ENCODE data around the gene LNPEP. TPM values are rescaled to one million over a fixed set of nuclear protein-coding genes. Genes with fewer than 3 reads are reported as not detected.

The LNPEP gene
- total RNA-seq, 1 donor from 2014 or later, result 40.8 TPM

GRCh38 chr5:96966801-96967200 lies 30.9 kb downstream of the LNPEP start:
- H3K27ac Mint-ChIP-seq (ENCODE audit: unreplicated experiment), result no peak overlapping the region
- peaks cover 2% of the 10 kb centered on the region for H3K36me3 Mint-ChIP-seq (ENCODE audit: unreplicated experiment)
- H3K9me3 Mint-ChIP-seq (ENCODE audit: unreplicated experiment), result no peaks in the 10 kb centered on the region
- no peak for DNase-seq (ENCODE audit: extremely low spot score, unreplicated experiment)
- peaks cover 83% of the 10 kb centered on the region for H3K4me1 Mint-ChIP-seq (ENCODE audit: unreplicated experiment)
- no peaks in the 10 kb centered on the region for H3K27me3 Mint-ChIP-seq (ENCODE audit: unreplicated experiment)
- no peak overlapping the region for H3K4me3 Mint-ChIP-seq (ENCODE audit: unreplicated experiment)
- TF ChIP-seq, protein P1, sequence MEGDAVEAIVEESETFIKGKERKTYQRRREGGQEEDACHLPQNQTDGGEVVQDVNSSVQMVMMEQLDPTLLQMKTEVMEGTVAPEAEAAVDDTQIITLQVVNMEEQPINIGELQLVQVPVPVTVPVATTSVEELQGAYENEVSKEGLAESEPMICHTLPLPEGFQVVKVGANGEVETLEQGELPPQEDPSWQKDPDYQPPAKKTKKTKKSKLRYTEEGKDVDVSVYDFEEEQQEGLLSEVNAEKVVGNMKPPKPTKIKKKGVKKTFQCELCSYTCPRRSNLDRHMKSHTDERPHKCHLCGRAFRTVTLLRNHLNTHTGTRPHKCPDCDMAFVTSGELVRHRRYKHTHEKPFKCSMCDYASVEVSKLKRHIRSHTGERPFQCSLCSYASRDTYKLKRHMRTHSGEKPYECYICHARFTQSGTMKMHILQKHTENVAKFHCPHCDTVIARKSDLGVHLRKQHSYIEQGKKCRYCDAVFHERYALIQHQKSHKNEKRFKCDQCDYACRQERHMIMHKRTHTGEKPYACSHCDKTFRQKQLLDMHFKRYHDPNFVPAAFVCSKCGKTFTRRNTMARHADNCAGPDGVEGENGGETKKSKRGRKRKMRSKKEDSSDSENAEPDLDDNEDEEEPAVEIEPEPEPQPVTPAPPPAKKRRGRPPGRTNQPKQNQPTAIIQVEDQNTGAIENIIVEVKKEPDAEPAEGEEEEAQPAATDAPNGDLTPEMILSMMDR (IDR thresholded peaks at IDR 0.05), result no peak

DNA sequence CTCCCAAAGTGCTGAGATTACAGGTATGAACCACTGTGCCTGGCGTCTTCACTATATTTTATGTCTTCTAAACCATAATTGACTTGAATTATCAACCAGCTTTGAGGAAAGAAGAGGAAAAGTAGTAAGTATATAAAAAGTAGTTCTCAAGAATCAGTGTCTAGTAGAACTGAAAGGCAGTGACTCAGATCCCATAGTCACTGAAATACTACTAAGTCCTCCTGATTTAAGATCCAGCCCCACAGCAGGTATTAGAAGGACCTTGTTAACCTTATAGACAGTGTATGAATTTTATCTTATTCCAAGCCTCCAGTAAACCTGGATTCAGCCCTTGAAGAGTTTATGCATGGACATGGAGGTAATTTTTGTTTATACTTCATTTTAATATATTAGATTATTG lies 31.5 kb downstream of the LNPEP start:
- TF ChIP-seq, protein P1 (IDR thresholded peaks at IDR 0.05), result no peak
- Mint-ChIP-seq H3K4me1 (ENCODE audit: unreplicated experiment) (peaks cover 78% of the 10 kb centered on the region), H3K9me3 (ENCODE audit: unreplicated experiment) (no peaks in the 10 kb centered on the region), H3K36me3 (ENCODE audit: unreplicated experiment) (peaks cover 2% of the 10 kb centered on the region), H3K4me3 (ENCODE audit: unreplicated experiment) (no peak overlapping the region), H3K27me3 (ENCODE audit: unreplicated experiment) (no peaks in the 10 kb centered on the region), H3K27ac (ENCODE audit: unreplicated experiment) (peak overlapping the region; percentile 82)
- DNase-seq (ENCODE audit: extremely low spot score, unreplicated experiment), result no peak

- H3K27ac Mint-ChIP-seq (ENCODE audit: unreplicated experiment), result peak overlapping the region; percentile 82
- H3K4me1 Mint-ChIP-seq (ENCODE audit: unreplicated experiment), result peaks cover 77% of the 10 kb centered on the region
- TF ChIP-seq, protein P1 (IDR thresholded peaks at IDR 0.05), result no peak
- peaks cover 2% of the 10 kb centered on the region for H3K36me3 Mint-ChIP-seq (ENCODE audit: unreplicated experiment)
- no peak for DNase-seq (ENCODE audit: extremely low spot score, unreplicated experiment)
- H3K9me3 Mint-ChIP-seq (ENCODE audit: unreplicated experiment), result no peaks in the 10 kb centered on the region
- peak overlapping the region; percentile 52 for H3K4me3 Mint-ChIP-seq (ENCODE audit: unreplicated experiment)
- no peaks in the 10 kb centered on the region for H3K27me3 Mint-ChIP-seq (ENCODE audit: unreplicated experiment)
These were observed 32.2 kb downstream of the LNPEP start for GRCh38 chr5:96968074-96968473.

DNA sequence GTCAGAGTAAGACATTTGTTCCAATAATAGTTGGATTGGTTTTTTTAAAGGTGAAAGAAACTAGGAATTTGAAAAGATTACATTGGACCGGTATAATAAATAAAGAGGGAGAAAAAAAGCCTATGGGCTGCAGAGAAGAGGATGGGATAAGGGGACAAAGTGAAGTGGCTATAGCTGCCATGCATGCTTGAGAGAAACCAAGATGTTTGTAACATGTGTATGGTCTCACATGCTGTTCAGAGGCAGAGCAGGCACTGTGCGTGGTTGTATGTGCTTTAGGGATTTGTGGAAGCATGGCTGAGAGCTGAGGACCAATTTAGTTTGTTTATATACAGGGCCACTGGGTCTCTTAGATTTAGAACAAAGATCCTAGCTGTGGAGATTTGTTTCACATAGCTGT lies 32.7 kb downstream of the LNPEP start:
- TF ChIP-seq, protein P1 (IDR thresholded peaks at IDR 0.05), result no peak
- H3K4me3 Mint-ChIP-seq (ENCODE audit: unreplicated experiment), result peak overlapping the region; percentile 52
- peaks cover 2% of the 10 kb centered on the region for H3K36me3 Mint-ChIP-seq (ENCODE audit: unreplicated experiment)
- no peaks in the 10 kb centered on the region for H3K9me3 Mint-ChIP-seq (ENCODE audit: unreplicated experiment)
- H3K27ac Mint-ChIP-seq (ENCODE audit: unreplicated experiment), result peak overlapping the region; percentile 82
- H3K4me1 Mint-ChIP-seq (ENCODE audit: unreplicated experiment), result peaks cover 72% of the 10 kb centered on the region
- no peaks in the 10 kb centered on the region for H3K27me3 Mint-ChIP-seq (ENCODE audit: unreplicated experiment)
- DNase-seq (ENCODE audit: extremely low spot score, unreplicated experiment), result no peak

- Mint-ChIP-seq H3K9me3 (ENCODE audit: unreplicated experiment) (no peaks in the 10 kb centered on the region), H3K4me3 (ENCODE audit: unreplicated experiment) (peak overlapping the region; percentile 20), H3K27me3 (ENCODE audit: unreplicated experiment) (no peaks in the 10 kb centered on the region), H3K4me1 (ENCODE audit: unreplicated experiment) (peaks cover 75% of the 10 kb centered on the region), H3K27ac (ENCODE audit: unreplicated experiment) (peak overlapping the region; percentile 82), H3K36me3 (ENCODE audit: unreplicated experiment) (peaks cover 5% of the 10 kb centered on the region)
- TF ChIP-seq, protein P1 (IDR thresholded peaks at IDR 0.05), result no peak
- DNase-seq (ENCODE audit: extremely low spot score, unreplicated experiment), result no peak
These were observed 33.5 kb downstream of the LNPEP start for GRCh38 chr5:96969366-96969765.

Measured in osteocyte (in vitro differentiated cells).